ENCODE results near the gene DOCK1.

Gene DOCK1

DNA sequence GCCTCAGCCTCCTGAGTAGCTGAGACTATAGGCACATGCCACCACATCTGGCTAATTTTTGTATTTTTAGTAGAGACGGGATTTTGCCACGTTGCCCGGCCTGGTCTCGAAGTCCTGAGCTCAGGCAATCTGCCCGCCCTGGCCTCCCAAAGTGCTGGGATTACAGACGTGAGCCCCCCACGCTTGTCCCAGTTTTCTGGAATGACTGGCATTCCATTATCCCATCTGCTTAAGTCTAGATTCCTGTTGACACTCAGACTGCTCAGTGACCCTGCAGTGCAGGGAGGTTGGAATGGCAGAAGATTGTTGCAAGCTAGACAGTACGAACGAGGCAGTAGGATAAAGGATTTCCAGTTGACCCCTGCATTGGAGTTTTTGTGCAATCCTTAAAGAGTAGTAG, 508.8 kb downstream of the DOCK1 start:
- no peak for DNase-seq

DNA sequence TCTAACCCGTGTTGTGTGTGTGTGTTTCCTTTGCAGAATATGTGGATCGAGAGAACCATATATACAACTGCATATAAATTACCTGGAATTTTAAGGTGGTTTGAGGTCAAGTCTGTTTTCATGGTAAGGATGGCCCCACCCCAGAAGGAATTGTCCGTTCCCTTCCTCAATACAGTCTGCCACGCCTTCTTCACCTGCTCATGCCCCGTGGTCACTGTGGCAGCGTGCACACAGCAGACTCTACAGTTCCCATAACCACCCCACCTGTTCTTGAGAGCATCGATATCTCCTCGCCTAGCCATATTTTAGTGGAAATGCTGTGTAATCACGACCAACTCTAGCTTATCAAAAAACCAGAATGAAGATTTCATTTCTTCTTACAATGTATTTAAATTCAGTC, 509.9 kb downstream of the DOCK1 start:
- no peak for DNase-seq

DNA sequence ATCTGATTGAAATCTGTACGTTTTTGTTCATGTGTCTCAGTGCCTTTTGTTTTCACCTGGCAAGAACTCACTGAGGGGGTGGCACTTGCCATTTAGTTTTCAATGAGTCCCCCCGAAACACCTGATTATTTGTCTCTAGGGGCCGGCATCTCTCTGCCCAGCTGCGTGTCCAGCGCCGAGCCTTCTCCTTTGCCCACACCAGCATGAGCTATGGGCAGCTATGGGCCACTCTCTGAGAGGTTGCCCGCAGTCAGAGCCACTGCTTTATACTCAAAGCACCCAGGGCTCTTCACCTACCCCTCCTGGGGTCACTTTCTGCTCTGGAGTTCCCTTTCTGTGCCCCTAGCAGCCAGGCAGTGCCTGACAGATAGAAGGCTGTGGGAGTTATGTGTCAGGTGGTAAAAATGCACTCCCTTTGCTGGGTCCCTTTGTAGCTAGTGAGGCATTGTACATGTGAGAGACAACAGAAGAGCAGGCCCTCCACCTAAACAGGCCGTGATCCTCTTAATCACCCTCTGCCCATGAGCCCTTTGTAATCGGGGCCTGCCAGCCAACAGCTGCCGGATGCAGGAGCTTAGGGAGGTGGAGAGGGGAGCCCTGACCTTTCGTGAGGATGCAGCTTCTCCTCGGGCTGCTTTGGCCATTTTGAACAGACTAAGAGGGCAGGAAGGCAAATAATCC, 510.8 kb downstream of the DOCK1 start:
- no peak for DNase-seq

DNA sequence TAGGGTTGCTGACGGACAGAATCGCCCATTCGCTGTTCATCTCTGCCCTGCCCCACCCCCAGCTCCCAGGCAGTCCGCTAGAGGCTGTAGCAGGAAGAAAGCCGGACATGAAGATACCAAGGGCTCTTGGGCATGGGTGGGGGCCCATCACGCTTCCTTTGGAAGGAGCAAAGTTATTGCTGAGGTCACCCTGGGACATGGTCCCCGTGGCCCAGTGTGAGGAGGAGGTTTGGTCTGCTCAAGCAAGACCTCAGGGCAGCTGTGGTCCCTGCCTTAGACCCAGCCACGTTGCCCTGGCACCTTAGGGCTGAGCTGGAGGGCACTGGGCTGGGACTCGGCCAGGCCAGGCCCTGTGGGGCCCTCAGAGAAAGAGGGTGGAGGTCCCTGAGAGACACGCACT, 511.8 kb downstream of the DOCK1 start:
- no peak for DNase-seq

DNA sequence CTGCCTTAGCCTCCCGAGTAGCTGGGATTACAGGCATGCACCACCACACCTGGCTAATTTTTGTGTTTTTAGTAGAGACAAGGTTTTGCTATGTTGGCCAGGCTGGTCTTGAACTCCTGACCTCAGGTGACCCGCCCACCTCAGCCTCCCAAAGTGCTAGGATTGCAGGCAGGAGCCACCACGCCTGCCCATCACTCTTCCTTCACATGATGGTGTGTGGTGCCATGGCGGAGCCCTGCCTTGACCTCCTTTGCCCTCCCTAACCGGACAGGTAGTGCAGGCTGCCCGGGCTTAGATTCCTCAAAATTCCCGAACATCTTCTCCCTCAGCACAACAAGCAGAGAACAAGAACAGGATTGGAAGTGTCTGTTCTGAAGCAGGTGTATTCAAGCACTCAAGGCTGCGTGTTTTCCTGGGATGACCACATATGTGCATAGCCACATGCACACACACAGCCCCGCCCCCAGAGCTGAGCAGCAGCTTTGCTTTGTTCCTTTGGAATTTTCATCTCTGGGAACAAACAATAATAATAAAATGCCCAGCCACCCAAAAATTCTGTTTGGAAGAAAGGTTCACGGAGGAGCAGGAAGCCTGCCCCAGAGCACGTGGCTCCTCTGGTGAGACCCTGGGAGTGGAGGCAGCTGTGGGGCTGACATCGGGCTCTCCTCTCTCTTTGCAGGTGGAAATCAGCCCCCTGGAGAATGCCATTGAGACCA, 512.6 kb downstream of the DOCK1 start:
- DNase-seq, result no peak

DNA sequence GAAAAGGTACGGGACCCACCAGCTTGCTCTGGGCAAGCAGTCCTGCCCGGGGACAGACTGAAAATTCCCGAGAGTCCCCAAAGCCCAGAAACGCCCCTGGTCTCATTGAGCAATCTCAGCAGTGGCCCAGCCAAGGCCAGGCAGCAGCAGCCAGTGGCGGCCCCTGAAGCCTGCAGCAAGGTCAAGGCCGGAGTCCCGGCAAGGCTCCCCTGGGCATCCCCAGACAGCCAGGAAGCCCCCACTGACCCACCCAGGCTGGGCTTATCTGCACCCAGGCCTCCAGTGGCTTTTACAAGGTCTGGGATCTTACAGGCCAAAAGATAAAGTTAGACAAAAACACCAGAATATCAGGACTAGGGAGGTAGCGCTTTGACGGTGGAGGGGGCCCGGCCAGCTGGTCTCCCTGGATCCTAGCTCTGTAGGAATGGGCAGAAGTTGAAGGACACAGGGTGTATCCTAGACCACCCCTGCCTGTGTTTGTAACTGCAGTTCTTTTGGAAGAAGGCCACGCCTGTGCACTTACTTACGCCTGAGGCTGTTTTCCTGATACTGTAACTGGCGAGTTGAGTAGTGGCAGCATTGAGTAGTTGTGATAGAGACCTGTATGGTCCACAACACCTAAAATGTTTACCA, 513.4 kb downstream of the DOCK1 start:
- DNase-seq, result no peak

DNA sequence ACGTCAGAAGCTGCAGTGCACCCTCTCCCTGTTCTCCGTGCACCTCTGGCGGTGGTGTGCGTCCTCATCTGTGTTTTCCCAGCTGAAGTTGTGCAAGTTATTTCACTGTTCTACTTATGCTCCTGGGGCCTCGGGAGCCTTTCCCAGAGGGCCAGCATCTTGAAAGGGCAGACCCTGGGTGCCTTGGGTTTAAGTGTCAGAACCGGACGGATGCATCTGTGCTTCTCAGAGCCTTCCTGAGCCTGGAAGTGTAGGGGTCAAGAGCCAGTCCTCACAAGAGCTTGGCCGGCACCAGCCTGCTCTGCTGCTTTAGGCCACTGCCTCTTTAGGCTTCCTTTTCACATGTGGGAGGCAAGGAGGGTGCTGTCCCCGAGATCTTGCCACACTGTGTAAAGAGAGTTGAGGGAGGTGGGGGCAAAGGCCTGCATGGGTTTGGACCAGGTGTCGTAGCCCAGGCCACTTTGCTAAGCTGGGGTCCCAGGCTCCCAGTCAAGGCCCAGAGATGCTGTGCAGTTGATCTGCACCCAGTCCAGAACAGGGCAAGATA, 515.0 kb downstream of the DOCK1 start:
- DNase-seq, result no peak

DNA sequence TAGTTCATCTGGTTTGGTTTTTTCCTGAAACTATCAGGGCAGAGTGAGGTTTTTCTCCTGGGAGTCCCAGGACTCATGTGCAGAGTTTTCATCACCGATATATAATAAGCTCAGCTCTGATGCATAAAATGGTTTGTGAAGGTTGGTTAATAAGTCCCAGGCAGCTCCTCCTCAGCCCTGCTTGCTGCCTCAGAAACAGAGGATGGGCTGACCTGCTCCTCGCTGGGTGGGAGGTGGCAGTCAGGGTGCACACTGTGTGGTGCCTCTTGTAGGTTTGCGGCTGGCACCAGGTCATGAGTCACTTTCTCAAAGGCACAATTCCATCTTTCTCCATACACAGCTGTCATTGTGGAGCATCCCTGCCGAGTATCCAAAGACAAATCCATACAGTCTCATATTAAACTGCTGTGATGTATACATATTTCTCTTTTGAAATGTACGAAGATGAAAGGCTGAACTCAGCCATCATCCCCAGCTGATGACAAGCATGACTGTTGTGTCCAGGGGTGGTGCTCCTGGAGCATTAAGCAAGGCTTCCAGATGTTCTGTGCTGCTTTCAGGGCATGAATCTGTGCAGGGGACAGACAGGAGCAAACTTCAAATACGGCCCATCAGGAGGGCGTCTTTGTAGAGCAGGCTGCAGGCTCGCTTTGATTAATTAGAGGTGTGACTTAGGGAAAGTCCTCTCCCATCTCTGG, 518.1 kb downstream of the DOCK1 start:
- DNase-seq, result no peak

DNA sequence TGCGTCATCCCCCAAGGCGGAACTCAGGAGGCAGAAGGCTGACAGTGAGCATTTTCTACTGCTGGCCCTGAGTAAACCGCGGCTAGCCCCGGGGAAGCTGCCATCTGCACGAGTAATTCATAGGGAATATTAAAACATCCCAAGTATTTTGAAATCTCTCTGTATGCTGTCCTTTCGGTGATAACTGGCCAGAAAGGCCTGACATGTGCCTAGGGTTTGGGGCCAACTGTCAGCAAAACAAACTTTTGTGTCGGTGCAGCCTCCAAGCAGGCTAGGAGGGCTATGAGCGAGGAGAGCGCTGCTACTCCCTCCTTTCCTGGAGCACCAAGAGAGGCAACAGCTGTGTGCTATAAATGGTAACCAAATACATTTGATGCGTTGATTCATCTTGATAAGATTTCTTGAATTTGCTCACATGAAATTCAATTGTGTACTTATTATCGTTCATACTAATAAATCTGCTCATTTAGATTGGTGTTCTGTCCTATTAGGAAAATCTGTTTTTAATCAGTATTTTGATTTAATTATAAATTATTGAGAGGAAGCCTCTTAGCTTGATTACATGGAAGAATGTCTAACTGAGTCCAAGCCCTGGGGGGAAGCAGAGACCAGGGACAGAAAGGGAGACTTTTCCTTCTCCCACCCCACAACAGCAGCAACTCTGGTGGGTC, 519.5 kb downstream of the DOCK1 start:
- no peak for DNase-seq

DNA sequence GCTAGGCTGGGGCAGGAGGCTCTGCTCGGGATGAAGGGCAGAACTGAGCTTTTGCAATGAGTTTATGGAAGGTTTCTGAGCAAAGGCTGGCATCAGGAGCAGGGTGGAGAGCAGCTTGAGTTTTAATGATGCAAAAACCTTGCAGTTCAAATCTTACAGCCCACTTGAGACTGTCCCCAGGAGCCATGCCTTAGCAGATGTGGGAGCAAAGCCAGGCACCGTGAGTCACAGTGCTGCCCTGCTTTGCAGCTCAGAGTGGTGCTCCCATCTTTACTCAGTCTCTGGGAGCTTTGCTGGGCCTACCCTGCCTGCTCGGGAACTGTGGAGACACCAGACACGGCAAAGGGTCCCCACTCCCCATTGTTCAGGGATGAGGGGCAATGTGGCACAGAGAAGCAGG, 521.5 kb downstream of the DOCK1 start:
- DNase-seq, result peak; percentile 13

DNA sequence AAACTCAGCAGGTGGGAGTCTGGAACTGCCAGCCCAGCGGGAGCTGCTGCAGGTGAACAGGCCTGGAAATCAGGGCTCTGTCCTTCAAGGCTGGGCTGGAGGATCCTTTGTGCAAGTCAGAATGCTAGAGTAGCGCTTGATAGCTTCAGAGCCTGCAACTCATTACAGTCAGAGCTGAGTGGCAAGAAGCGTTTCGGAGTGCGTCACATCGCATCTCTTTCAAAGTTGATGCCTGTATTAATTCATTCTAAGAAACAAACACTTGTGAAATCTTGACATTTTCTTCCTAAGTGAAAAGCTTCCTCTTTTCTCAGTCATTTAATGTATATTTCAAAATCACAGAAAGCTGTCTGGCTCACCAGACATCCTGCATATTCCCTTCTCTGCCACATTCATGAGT, 522.7 kb downstream of the DOCK1 start:
- DNase-seq, result no peak

DNA sequence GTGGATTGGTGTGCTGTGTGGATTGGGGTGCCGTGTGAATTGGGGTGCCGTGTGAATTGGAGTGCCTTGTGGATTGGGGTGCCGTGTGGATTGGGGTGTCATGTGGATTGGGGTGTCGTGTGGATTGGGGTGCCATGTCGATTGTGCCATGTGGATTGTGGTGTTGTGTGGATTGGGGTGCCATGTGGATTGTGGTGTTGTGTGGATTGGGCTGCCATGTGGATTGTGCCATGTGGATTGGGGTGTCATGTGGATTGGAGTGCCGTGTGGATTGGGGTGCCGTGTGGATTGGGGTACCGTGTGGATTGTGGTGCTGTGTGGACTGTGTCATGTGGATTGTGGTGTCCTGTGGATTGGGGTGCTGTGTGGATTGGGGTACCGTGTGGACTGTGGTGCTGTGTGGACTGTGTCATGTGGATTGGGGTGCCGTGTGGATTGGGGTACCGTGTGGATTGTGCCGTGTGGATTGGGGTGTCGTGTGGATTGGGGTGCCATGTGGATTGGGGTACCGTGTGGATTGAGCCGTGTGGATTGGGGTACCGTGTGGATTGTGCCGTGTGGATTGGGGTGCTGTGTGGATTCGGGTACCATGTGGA, 523.3 kb downstream of the DOCK1 start:
- no peak for DNase-seq

DNA sequence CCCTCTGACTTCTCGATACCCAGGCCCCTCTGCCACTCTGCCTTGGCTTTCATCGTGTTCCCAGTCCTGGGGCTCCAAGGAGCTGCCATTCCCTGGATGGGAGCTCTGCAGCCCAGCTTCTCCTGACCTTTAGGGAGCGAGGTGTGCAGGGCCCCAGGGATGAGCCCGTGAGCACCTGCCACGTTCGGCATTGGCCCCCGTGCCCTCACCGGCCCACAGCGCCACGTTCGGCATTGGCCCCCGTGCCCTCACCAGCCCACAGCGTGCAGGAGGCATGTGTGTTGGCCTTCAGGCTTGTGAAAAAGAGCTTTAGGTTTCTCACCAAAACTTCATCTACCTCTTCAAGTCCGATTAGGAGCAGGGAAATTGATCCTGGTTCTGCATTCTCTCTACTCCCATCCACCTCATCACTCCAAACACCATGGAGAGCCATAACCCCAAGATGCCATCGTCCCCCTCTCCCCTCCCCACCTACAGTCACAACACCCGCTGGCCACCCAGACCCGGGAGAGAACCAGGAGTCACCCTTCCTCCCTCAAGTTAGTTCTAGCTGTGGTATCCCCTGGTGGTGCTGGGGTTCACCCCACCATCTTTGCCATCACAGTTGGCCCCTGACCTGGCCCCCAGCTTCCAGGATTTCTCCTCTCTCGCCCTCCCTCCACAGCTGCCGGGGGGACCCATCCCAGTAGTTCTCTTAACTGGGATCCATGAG, 524.5 kb downstream of the DOCK1 start:
- no peak for DNase-seq

DNA sequence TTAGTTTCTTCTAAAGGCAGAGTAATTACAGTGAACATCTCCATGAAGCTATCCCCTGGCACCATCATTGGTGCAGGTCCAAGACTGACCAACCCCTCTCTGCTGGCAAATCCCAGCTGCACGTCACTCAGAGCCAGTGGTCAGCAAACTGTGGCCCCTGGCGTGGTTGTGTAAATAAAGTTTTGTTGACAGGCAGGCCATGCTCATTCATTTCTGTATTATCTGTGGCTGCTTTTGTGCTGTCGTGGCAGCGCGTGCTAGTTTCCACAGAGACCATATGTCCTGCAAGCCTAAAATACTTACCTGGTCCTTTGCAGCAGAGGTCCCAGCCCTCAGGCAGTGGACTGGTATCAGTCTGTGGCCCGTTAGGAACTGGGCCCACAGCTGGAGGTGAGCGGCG, 526.3 kb downstream of the DOCK1 start:
- no peak for DNase-seq

DNA sequence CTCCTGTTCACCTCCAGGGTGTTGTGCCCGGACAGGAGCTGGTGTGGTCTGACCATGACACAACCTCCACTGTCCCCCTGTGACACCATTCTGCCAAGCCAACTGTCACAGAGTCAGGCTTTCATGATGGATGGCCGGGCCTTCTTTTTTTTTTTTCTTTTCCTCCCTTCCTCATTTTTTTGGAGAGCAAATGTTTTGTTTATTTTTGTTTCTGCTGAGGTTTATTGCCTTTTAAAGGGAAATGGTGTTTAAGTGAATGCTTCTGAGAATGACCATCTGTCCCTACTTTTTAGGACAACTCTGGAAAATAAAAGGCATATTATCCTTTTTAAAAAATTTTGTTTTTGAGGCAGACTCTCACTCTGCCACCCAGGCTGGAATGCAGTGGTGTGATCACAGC, 528.8 kb downstream of the DOCK1 start:
- DNase-seq, result no peak

DNA sequence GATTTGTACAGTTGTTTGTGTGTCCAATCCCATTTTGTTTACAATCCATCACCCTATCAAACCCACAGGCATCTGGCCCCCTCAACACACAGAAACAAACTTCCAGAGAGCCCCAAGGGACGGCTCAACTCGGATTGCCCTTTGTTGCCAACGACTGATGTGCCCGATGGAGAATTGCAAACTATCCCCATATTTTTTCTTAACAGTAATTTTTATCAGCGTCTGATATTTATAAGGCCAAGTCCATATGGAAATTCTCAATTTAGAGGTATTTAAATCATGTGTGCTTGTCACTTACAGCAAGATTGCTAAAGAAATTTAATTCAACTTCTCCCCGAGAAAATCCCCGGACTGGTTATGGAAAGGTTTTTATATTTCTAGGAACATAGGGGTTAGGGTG, 530.0 kb downstream of the DOCK1 start:
- no peak for DNase-seq

DNA sequence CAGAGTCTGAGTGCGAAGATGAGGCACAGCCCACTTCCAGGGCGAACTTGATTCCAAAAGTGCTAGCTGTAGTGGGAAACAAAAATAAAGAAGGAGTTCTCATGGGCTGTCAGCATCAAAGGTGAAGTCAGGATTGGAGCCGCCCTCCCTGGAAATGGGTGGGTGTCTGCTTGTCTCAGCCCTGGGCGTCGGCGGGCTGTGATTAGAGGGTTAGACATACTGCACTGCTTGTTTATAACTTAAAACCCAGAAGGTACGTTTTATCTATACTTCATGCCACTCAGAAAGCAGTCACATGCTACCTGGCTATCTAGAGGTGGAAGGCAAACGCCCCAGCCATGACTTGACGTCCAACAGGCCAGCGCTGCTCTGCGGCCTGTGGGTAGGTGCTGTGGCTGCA, 535.1 kb downstream of the DOCK1 start:
- DNase-seq, result no peak

DNA sequence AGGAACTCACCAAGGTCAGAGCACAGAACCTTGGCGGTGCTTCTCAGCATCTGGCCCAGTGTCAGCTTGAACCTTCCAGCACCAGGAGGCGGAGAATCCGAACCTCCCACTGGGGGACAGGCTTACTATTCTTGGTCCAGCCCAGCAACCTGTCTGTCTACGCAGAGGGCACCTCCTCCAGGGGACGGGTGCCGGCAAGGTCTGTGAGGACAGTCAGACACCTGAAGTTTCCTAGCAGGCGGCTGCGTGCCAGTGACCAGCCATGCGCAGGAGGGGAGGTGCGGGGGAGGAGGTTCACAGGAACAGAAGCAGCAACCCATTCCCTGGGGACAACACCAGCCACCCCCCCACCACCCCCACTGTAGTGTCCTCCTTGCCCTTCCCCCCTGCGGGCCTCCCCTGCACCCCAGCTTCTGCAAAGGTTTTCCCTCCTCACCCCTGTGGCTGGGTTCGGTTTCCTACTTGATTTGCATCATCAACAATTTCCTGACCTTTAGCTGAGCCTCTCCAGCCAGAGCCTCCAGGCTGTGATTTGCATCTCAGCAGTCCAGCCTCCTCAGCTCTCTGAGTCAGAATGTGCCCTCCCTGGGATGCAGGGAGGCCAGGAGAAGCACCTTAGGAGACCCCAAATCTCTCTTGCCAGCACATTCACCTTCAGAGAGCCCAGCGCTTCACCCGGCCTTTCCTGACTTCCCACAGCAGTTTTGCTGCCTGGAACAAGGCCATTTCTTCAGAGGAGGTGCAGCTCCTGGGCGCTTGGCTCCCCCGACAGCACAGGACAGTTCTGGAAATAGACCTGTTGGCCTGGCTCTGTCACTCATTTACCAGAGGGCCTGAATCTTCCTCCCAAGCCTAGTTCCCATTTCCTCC, 536.4 kb downstream of the DOCK1 start:
- DNase-seq, result no peak

DNA sequence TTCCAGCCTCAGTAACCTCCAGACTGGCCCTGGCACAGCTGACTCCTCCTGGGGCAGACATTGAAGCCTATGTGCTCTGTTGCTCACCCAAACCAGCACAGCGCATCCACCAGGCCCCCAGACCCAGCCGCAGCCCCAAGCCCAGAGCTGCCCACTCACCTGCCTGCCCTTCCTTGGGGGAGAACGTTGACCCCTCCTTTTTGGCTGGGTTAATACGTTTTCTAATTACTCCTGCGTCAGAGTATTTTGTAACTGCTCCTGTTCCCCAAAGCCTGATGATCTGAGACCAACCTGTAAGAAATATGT, 536.9 kb downstream of the DOCK1 start:
- no peak for DNase-seq

DNA sequence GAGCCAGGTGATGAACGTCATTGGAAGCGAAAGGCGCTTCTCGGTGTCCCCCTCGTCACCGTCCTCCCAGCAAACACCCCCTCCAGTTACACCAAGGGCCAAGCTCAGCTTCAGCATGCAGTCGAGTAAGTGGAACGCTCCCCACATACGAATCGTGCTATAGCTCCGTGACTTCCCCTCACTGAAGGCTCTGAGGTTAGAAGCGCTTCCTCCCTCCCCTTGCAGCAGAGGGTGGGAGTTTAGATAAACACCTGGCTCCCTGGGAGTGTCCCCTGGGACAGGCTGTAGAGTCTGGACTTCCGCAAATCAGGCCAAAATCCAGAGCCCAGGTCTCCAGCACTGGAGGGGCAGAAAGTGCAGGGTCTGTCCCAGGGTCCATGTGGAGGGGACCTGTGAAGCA, 538.9 kb downstream of the DOCK1 start:
- DNase-seq, result no peak

DNA sequence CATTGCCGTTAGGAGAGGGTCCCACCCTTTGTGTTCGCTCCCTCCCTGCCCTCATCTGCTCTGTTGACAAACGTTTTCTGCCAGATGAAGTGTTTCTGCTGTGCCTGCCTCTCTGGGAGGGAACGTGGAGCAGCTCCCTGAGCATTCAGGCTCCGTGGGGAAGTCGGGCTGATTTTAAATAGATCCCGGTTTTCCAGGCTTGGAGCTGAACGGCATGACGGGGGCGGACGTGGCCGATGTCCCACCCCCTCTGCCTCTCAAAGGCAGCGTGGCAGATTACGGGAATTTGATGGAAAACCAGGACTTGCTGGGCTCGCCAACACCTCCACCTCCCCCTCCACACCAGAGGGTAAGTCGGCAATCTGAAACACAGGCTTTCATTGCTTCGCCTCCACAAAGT, 542.0 kb downstream of the DOCK1 start:
- DNase-seq, result no peak

Data from GOT3 (cell line).